ENCODE results near the gene DEFB131B. TPM values are rescaled to one million over a fixed set of nuclear protein-coding genes. Genes with fewer than 3 reads are reported as not detected.
A peak's percentile ranks its signal among the peaks of the same experiment; 100 is the strongest.

DEFB131B gene
- total and polyA plus RNA-seq, 4 donors, result not detected

- Histone ChIP-seq H3K36me3 (ENCODE audit: control insufficient read depth in 1 of 2, insufficient read depth in 2 of 2, low read length in 1 of 2) (peaks cover 3 to 5% of the 10 kb centered on the region in 2 donors), H3K9me3 (ENCODE audit: control insufficient read depth, low read length) (no peaks in the 10 kb centered on the region), H3K27me3 (ENCODE audit: control insufficient read depth in 1 of 2, insufficient read depth in 2 of 2, low read length in 1 of 2) (no peaks in the 10 kb centered on the region), H3K27ac (ENCODE audit: low read depth in 1 of 2, low read length in 2 of 2) (no peak overlapping the region), H3K4me3 (ENCODE audit: low read length in 2 of 2) (no peak overlapping the region), H3K4me1 (ENCODE audit: control insufficient read depth in 1 of 2, insufficient read depth in 2 of 2, low read length in 2 of 2) (no peaks in the 10 kb centered on the region)
- WGBS, 2 donors, result 87 to 89% methylated on average over 9 of the region's 9 CpGs
- no peak for ATAC-seq (ENCODE audit: low FRiP score)
- intact Hi-C loops (cut with DNase I), result no loop called here
- no peak for DNase-seq
These were observed 39.4 kb downstream of the DEFB131B start for GRCh38 chr11:71917646-71918140.

GRCh38 chr11:71927820-71928736 lies 49.8 kb downstream of the DEFB131B start, which contains the start of gene XNDC1N:
Gene XNDC1N, minus strand, starts transcription at chr11:71928594. Its CDS starts 5,241 bp downstream, at chr11:71923353.
- peak within 1 kb of the TSS; percentile 70 to 88 for H3K4me3 ChIP-seq (ENCODE audit: low read length in 2 of 2)
- peak; percentile 94 for ATAC-seq (ENCODE audit: low FRiP score)
- no peaks in the 10 kb centered on the region for H3K9me3 ChIP-seq (ENCODE audit: control insufficient read depth, low read length)
- H3K4me1 ChIP-seq (ENCODE audit: control insufficient read depth in 1 of 2, insufficient read depth in 2 of 2, low read length in 2 of 2), result peaks cover 0 to 7% of the 10 kb centered on the region in 2 donors
- DNase-seq, result peak; percentile 68 to 81
- H3K27ac ChIP-seq (ENCODE audit: low read depth in 1 of 2, low read length in 2 of 2), result peak within 1 kb of the TSS in 1 of 2 donors; percentile 14
- H3K36me3 ChIP-seq (ENCODE audit: control insufficient read depth in 1 of 2, insufficient read depth in 2 of 2, low read length in 1 of 2), result no peaks in the 10 kb centered on the region
- no peaks in the 10 kb centered on the region for H3K27me3 ChIP-seq (ENCODE audit: control insufficient read depth in 1 of 2, insufficient read depth in 2 of 2, low read length in 1 of 2)
- 0 to 1% methylated on average over 39 to 40 of the region's 40 CpGs for WGBS, 2 donors
- intact Hi-C loops (cut with DNase I), result loop anchor here in 1 of 2 donors (2.0 kb wide), 1 partner anchor 185 kb away; the partner anchor contains the start of gene ANAPC15

GRCh38 chr11:71928737-71929443 lies 50.6 kb downstream of the DEFB131B start, which contains the start of gene RNF121:
Gene RNF121, plus strand, starts transcription at chr11:71929046. Its CDS starts 16 bp downstream, at chr11:71929062.
- H3K4me1 ChIP-seq (ENCODE audit: control insufficient read depth in 1 of 2, insufficient read depth in 2 of 2, low read length in 2 of 2), result peaks cover 1 to 7% of the 10 kb centered on the region in 2 donors

GRCh38 chr11:71929491-71929890 lies 51.2 kb downstream of the DEFB131B start:
- ATAC-seq (ENCODE audit: low FRiP score), result peak; percentile 2
- Histone ChIP-seq H3K4me3 (ENCODE audit: low read length in 2 of 2) (peak overlapping the region; percentile 19 to 88), H3K27ac (ENCODE audit: low read depth in 1 of 2, low read length in 2 of 2) (peak overlapping the region in 1 of 2 donors; percentile 14), H3K27me3 (ENCODE audit: control insufficient read depth in 1 of 2, insufficient read depth in 2 of 2, low read length in 1 of 2) (no peaks in the 10 kb centered on the region), H3K36me3 (ENCODE audit: control insufficient read depth in 1 of 2, insufficient read depth in 2 of 2, low read length in 1 of 2) (no peaks in the 10 kb centered on the region), H3K9me3 (ENCODE audit: control insufficient read depth, low read length) (no peaks in the 10 kb centered on the region), H3K4me1 (ENCODE audit: control insufficient read depth in 1 of 2, insufficient read depth in 2 of 2, low read length in 2 of 2) (peaks cover 1 to 7% of the 10 kb centered on the region in 2 donors)
- 4% methylated on average over 6 of the region's 6 CpGs for WGBS, 2 donors
- intact Hi-C loops (cut with DNase I), result loop anchor here in 1 of 2 donors (2.0 kb wide), 1 partner anchor 183 kb away; the partner anchor contains the start of gene ANAPC15
- DNase-seq, result no peak

More at GRCh38 chr11:71928737-71929443, 50.6 kb downstream of the DEFB131B start, which contains the start of gene RNF121:
- Histone ChIP-seq H3K4me3 (ENCODE audit: low read length in 2 of 2) (peak within 1 kb of the TSS; percentile 70 to 88), H3K27me3 (ENCODE audit: control insufficient read depth in 1 of 2, insufficient read depth in 2 of 2, low read length in 1 of 2) (no peaks in the 10 kb centered on the region), H3K9me3 (ENCODE audit: control insufficient read depth, low read length) (no peaks in the 10 kb centered on the region), H3K36me3 (ENCODE audit: control insufficient read depth in 1 of 2, insufficient read depth in 2 of 2, low read length in 1 of 2) (no peaks in the 10 kb centered on the region), H3K27ac (ENCODE audit: low read depth in 1 of 2, low read length in 2 of 2) (peak within 1 kb of the TSS in 1 of 2 donors; percentile 14)
- intact Hi-C loops (cut with DNase I), result loop anchor here in 1 of 2 donors (2.0 kb wide), 1 partner anchor 184 kb away; the partner anchor contains the start of gene ANAPC15
- DNase-seq (peak; percentile 99), ATAC-seq (ENCODE audit: low FRiP score) (peak; percentile 99)
- WGBS, 2 donors, result 0% methylated on average over 32 of the region's 32 CpGs

- ATAC-seq (ENCODE audit: low FRiP score) (no peak), DNase-seq (no peak)
- H3K27me3 ChIP-seq (ENCODE audit: control insufficient read depth in 1 of 2, insufficient read depth in 2 of 2, low read length in 1 of 2), result no peaks in the 10 kb centered on the region
- H3K9me3 ChIP-seq (ENCODE audit: control insufficient read depth, low read length), result no peaks in the 10 kb centered on the region
- H3K4me1 ChIP-seq (ENCODE audit: control insufficient read depth in 1 of 2, insufficient read depth in 2 of 2, low read length in 2 of 2), result peaks cover 1 to 7% of the 10 kb centered on the region in 2 donors
- no peak overlapping the region for H3K4me3 ChIP-seq (ENCODE audit: low read length in 2 of 2)
- 57 to 59% methylated on average over 11 of the region's 11 CpGs for WGBS, 2 donors
- no peaks in the 10 kb centered on the region for H3K36me3 ChIP-seq (ENCODE audit: control insufficient read depth in 1 of 2, insufficient read depth in 2 of 2, low read length in 1 of 2)
- H3K27ac ChIP-seq (ENCODE audit: low read depth in 1 of 2, low read length in 2 of 2), result no peak overlapping the region
- intact Hi-C loops (cut with DNase I), result no loop called here
These were observed 52.4 kb downstream of the DEFB131B start for GRCh38 chr11:71930556-71931244.

GRCh38 chr11:71931245-71931602 lies 53.0 kb downstream of the DEFB131B start:
- no peak for DNase-seq
- Histone ChIP-seq H3K4me3 (ENCODE audit: low read length in 2 of 2) (no peak overlapping the region), H3K27ac (ENCODE audit: low read depth in 1 of 2, low read length in 2 of 2) (peak overlapping the region in 1 of 2 donors; percentile 3)

GRCh38 chr11:71933141-71933933 lies 55.1 kb downstream of the DEFB131B start:
- H3K4me1 ChIP-seq (ENCODE audit: control insufficient read depth in 1 of 2, insufficient read depth in 2 of 2, low read length in 2 of 2), result peaks cover 1 to 16% of the 10 kb centered on the region in 2 donors
- 93 to 94% methylated on average over 4 of the region's 4 CpGs for WGBS, 2 donors
- intact Hi-C loops (cut with DNase I), result no loop called here

More at GRCh38 chr11:71931245-71931602, 53.0 kb downstream of the DEFB131B start:
- Histone ChIP-seq H3K4me1 (ENCODE audit: control insufficient read depth in 1 of 2, insufficient read depth in 2 of 2, low read length in 2 of 2) (peaks cover 1 to 7% of the 10 kb centered on the region in 2 donors), H3K9me3 (ENCODE audit: control insufficient read depth, low read length) (no peaks in the 10 kb centered on the region), H3K27me3 (ENCODE audit: control insufficient read depth in 1 of 2, insufficient read depth in 2 of 2, low read length in 1 of 2) (no peaks in the 10 kb centered on the region), H3K36me3 (ENCODE audit: control insufficient read depth in 1 of 2, insufficient read depth in 2 of 2, low read length in 1 of 2) (no peaks in the 10 kb centered on the region)
- no peak for ATAC-seq (ENCODE audit: low FRiP score)
- intact Hi-C loops (cut with DNase I), result no loop called here
- WGBS, 2 donors, result 3 to 5% methylated on average over 2 of the region's 2 CpGs

More at GRCh38 chr11:71933141-71933933, 55.1 kb downstream of the DEFB131B start:
- no peak for ATAC-seq (ENCODE audit: low FRiP score)
- no peaks in the 10 kb centered on the region for H3K27me3 ChIP-seq (ENCODE audit: control insufficient read depth in 1 of 2, insufficient read depth in 2 of 2, low read length in 1 of 2)
- H3K36me3 ChIP-seq (ENCODE audit: control insufficient read depth in 1 of 2, insufficient read depth in 2 of 2, low read length in 1 of 2), result no peaks in the 10 kb centered on the region
- H3K27ac ChIP-seq (ENCODE audit: low read depth in 1 of 2, low read length in 2 of 2), result no peak overlapping the region
- no peak overlapping the region for H3K4me3 ChIP-seq (ENCODE audit: low read length in 2 of 2)
- DNase-seq, result no peak
- H3K9me3 ChIP-seq (ENCODE audit: control insufficient read depth, low read length), result no peaks in the 10 kb centered on the region

All from aorta (tissue), 5 donors.